IMR-90 (cell line): ENCODE measurements around the gene DLL3. TPM values are rescaled to one million over a fixed set of nuclear protein-coding genes. Genes with fewer than 3 reads are reported as not detected.

Source experiments
- ATAC-seq: fragments of 200-7000 bp; cut with Tn5 transposase; 2 replicates; pipeline ENCODE4 v1.9.1; 2020; ENCODE audit warnings: low read depth, mild to moderate bottlenecking, moderate library complexity
- BruUV-seq: library from RNA; stranded (reverse); fragments of 400-500 nt; replicated peaks from 2 replicates; lab custom pipeline; 2021; lab: Mats Ljungman, UMichigan
- CTCF ChIA-PET: fragments of 300-600 bp; formaldehyde crosslinking; extraction: SDS; loops from one replicate; lab custom pipeline; 2021; ENCODE audit warnings: antibody characterized with exemption; lab: Yijun Ruan, JAX
- POLR2A ChIA-PET: fragments of 300-600 bp; sonication (Branson Sonifier 250); formaldehyde crosslinking; loops from one replicate; lab custom pipeline; 2022; ENCODE audit warnings: antibody characterized with exemption; ENCODE audit not compliant: unreplicated experiment; lab: Charles Lee
- DNase-seq: peaks from one replicate; pipeline ENCODE4 v3.0.0; 2013
- H2AFZ ChIP-seq: replicated peaks from 2 replicates; pipeline ENCODE3; 2013; ENCODE audit warnings: low read length, mild to moderate bottlenecking; ENCODE audit not compliant: poor library complexity
- H2AK5ac ChIP-seq: 2 replicates; pipeline ENCODE4 v1.6.1; 2013; ENCODE audit warnings: low read depth, low read length, inconsistent platforms
- H2AK9ac ChIP-seq: replicated peaks from 2 replicates; pipeline ENCODE3; 2013; ENCODE audit warnings: mild to moderate bottlenecking, low read depth, low read length, moderate library complexity; ENCODE audit not compliant: poor library complexity
- H2BK120ac ChIP-seq: 2 replicates; pipeline ENCODE4 v1.6.1; 2013; ENCODE audit warnings: low read depth, low read length, inconsistent platforms
- H2BK15ac ChIP-seq: 3 replicates; pipeline ENCODE4 v1.6.1; 2013; ENCODE audit warnings: low read depth, low read length, inconsistent platforms
- H2BK20ac ChIP-seq: 2 replicates; pipeline ENCODE4 v1.6.1; 2013; ENCODE audit warnings: low read depth, mild to moderate bottlenecking, inconsistent platforms, low read length, moderate library complexity
- H2BK5ac ChIP-seq: 2 replicates; pipeline ENCODE4 v1.6.1; 2013; ENCODE audit warnings: mild to moderate bottlenecking, low read depth, low read length, inconsistent platforms; ENCODE audit not compliant: poor library complexity, severe bottlenecking
- H3K14ac ChIP-seq: replicated peaks from 2 replicates; pipeline ENCODE4 v1.6.1; 2013; ENCODE audit warnings: low read depth, low read length, inconsistent platforms
- H3K18ac ChIP-seq: 2 replicates; pipeline ENCODE4 v1.6.1; 2013; ENCODE audit warnings: low read depth, low read length, control low read depth
- H3K23ac ChIP-seq: 2 replicates; pipeline ENCODE4 v1.6.1; 2013; ENCODE audit warnings: low read depth, low read length, inconsistent platforms
- H3K27ac ChIP-seq: 2 replicates; pipeline ENCODE4 v1.5.1; 2013; ENCODE audit warnings: mild to moderate bottlenecking, control low read depth, low read length; ENCODE audit not compliant: insufficient read depth
- H3K27me3 ChIP-seq: 2 replicates; pipeline ENCODE4 v1.6.1; 2013; ENCODE audit warnings: low read length; ENCODE audit not compliant: control insufficient read depth, insufficient read depth
- H3K36me3 ChIP-seq: 2 replicates; pipeline ENCODE4 v1.6.1; 2013; ENCODE audit warnings: low read length, mixed read lengths; ENCODE audit not compliant: control insufficient read depth, insufficient read depth
- H3K4ac ChIP-seq: 2 replicates; pipeline ENCODE4 v1.6.1; 2013; ENCODE audit warnings: low read depth, low read length, inconsistent platforms
- H3K4me1 ChIP-seq: 2 replicates; pipeline ENCODE4 v1.6.1; 2013; ENCODE audit warnings: low read length, mixed read lengths; ENCODE audit not compliant: control insufficient read depth, insufficient read depth
- H3K4me2 ChIP-seq: 2 replicates; pipeline ENCODE4 v1.6.1; 2013; ENCODE audit warnings: low read depth, mild to moderate bottlenecking, control low read depth, low read length, moderate library complexity
- H3K4me3 ChIP-seq: 2 replicates; pipeline ENCODE4 v1.5.1; 2013; ENCODE audit warnings: low read depth, mild to moderate bottlenecking, control low read depth, low read length, moderate library complexity; ENCODE audit not compliant: insufficient read depth
- H3K56ac ChIP-seq: 2 replicates; pipeline ENCODE4 v1.6.1; 2013; ENCODE audit warnings: low read length, inconsistent platforms; ENCODE audit not compliant: insufficient read depth; ENCODE audit errors: extremely low read depth
- H3K79me1 ChIP-seq, 2 experiments: 2 replicates each; pipeline ENCODE4 v1.6.1; 2013; ENCODE audit warnings: low read length in 2 of 2, inconsistent platforms in 1 of 2, low read depth in 1 of 2
- H3K9ac ChIP-seq: 2 replicates; pipeline ENCODE4 v1.6.1; 2013; ENCODE audit warnings: low read depth, low read length, control low read depth
- H3K9me1 ChIP-seq: 2 replicates; pipeline ENCODE4 v1.6.1; 2013; ENCODE audit warnings: low read length, inconsistent platforms; ENCODE audit not compliant: insufficient read depth
- H3K9me3 ChIP-seq: 2 replicates; pipeline ENCODE4 v1.6.1; 2013; ENCODE audit warnings: low read length; ENCODE audit not compliant: control insufficient read depth, insufficient read depth
- H4K20me1 ChIP-seq: 2 replicates; pipeline ENCODE4 v1.6.1; 2013; ENCODE audit warnings: low read length, inconsistent platforms; ENCODE audit not compliant: insufficient read depth
- H4K5ac ChIP-seq: 2 replicates; pipeline ENCODE4 v1.6.1; 2013; ENCODE audit warnings: mild to moderate bottlenecking, low read depth, low read length, control low read depth
- H4K8ac ChIP-seq, 2 experiments: 2 replicates each; pipeline ENCODE4 v1.6.1; 2013; ENCODE audit warnings: low read depth in 2 of 2, low read length in 2 of 2, control low read depth in 1 of 2, inconsistent platforms in 1 of 2
- H4K91ac ChIP-seq: 2 replicates; pipeline ENCODE4 v1.6.1; 2013; ENCODE audit warnings: low read depth, low read length, inconsistent platforms; ENCODE audit not compliant: insufficient read depth
- POLR2A ChIP-seq: IDR thresholded peaks from 2 replicates; pipeline ENCODE4 v1.6.1; 2012; ENCODE audit warnings: mild to moderate bottlenecking, low read depth, low read length
- RCOR1 ChIP-seq: IDR thresholded peaks from 2 replicates; pipeline ENCODE4 v1.6.1; 2012; ENCODE audit warnings: mild to moderate bottlenecking, low read length, improper control_type of control experiment; ENCODE audit not compliant: insufficient replicate concordance
- RFX5 ChIP-seq: IDR thresholded peaks from 2 replicates; pipeline ENCODE4 v1.8.0; 2012; ENCODE audit warnings: low read depth, mild to moderate bottlenecking, low read length, moderate library complexity
- WGBS, 2 experiments: methylation state at CpG; one replicate each; pipeline versions ENCODE4 v1.1.5 to v1.1.7; 2013; ENCODE audit warnings: missing lambda C conversion rate in 2 of 2; ENCODE audit not compliant: insufficient read length in 1 of 2; ENCODE audit errors: extremely low coverage in 2 of 2; 5-methylcytosine and 5-hydroxymethylcytosine counted together
- dilution Hi-C: fragments of 300-500 bp; cut with HindIII; formaldehyde crosslinking; loops from one replicate; pipeline ENCODE4 v1.14.3; 2018; ENCODE audit warnings: low sequenced_read_pairs; ENCODE audit not compliant: unreplicated experiment
- in situ Hi-C: fragments of 300-500 bp; cut with MboI; formaldehyde crosslinking; loops from 3 replicates; pipeline ENCODE4 v1.14.3; 2019; ENCODE audit warnings: low sequenced_read_pairs, inconsistent platforms, mixed read lengths
- intact Hi-C: fragments of 100-400 bp; cut with micrococcal nuclease; formaldehyde crosslinking; loops from 2 replicates; pipeline ENCODE4 v1.10.0; 2022
- polyA plus RNA-seq, 3 experiments: library from polyadenylated mRNA; depleted of rRNA; stranded (reverse); fragments of >200 nt; gene quantifications; 2 replicates each; pipeline ENCODE4 v1.2.3, GENCODE V29; 2012; ENCODE audit warnings: low replicate concordance in 1 of 3
- total RNA-seq: library from RNA; depleted of rRNA; stranded (reverse); fragments of >200 nt; gene quantifications from 2 replicates; pipeline ENCODE4 v1.2.3, GENCODE V29; 2012

Gene DLL3
- total and polyA plus RNA-seq, 2 of the 4 experiments (the other 2 are of a cell fraction): 0.36 to 1.3 TPM

GRCh38 chr19:39483141-39483540 lies 15.6 kb upstream of the DLL3 start:
- TF ChIP-seq POLR2A: no peak
- TF ChIP-seq RFX5: no peak
- no peak for TF ChIP-seq RCOR1
- H2BK20ac ChIP-seq: no peak overlapping the region
- H3K56ac ChIP-seq: no peak overlapping the region
- no peaks in the 10 kb centered on the region for H3K9me1 ChIP-seq
- H4K91ac ChIP-seq: no peak overlapping the region
- H3K27ac ChIP-seq: no peak overlapping the region
- H3K36me3 ChIP-seq: peaks cover 17% of the 10 kb centered on the region
- ChIA-PET CTCF (no interaction called here), POLR2A (no interaction called here)
- no peak overlapping the region for H3K23ac ChIP-seq
- in situ Hi-C loops: no loop called here
- no peak overlapping the region for H3K9ac ChIP-seq
- H4K5ac ChIP-seq: no peak overlapping the region
- H3K4me1 ChIP-seq: peaks cover 9% of the 10 kb centered on the region
- intact Hi-C loops: no loop called here
- ATAC-seq: no peak
- H2AFZ ChIP-seq: no peak overlapping the region
- no peak overlapping the region for H2AK5ac ChIP-seq
- BruUV-seq: no TSS peak
- H2BK120ac ChIP-seq: no peak overlapping the region
- H3K4me2 ChIP-seq: no peak overlapping the region
- WGBS, 2 experiments: no CpG with 5 or more reads among the region's 6 CpGs
- H3K4ac ChIP-seq: no peak overlapping the region
- H3K4me3 ChIP-seq: no peak overlapping the region
- peaks cover 32 to 33% of the 10 kb centered on the region in 2 experiments for H3K79me1 ChIP-seq
- DNase-seq: no peak
- dilution Hi-C loops: no loop called here
- H2BK15ac ChIP-seq: no peak overlapping the region
- H2BK5ac ChIP-seq: no peak overlapping the region
- no peaks in the 10 kb centered on the region for H3K27me3 ChIP-seq
- no peak overlapping the region for H3K18ac ChIP-seq
- H4K20me1 ChIP-seq: peaks cover 11% of the 10 kb centered on the region; the same call in 1 of the 2 replicates
- no peak overlapping the region for H2AK9ac ChIP-seq
- no peak overlapping the region for H3K14ac ChIP-seq
- no peak overlapping the region for H4K8ac ChIP-seq
- H3K9me3 ChIP-seq: no peaks in the 10 kb centered on the region
